Fibroblast of mammary gland (primary cell): ENCODE data around the gene MRNIP.

Experiments used
- DNase-seq: peaks from one replicate; pipeline ENCODE4 v3.0.0-alpha.2; 2010; ENCODE audit warnings: low read depth
- H3K4me3 ChIP-seq: 2 replicates; pipeline ENCODE4 v1.5.1; 2011; ENCODE audit warnings: low read depth, mild to moderate bottlenecking, low read length, moderate library complexity; ENCODE audit not compliant: control insufficient read depth
- TF ChIP-seq, protein P1 (sequence below): conservative IDR thresholded peaks from 2 replicates; pipeline ENCODE4 v1.5.1; 2011; ENCODE audit warnings: low read depth, low read length, inconsistent platforms; ENCODE audit not compliant: control insufficient read depth, insufficient read depth

Gene MRNIP

GRCh38 chr5:179867476-179867875 is 8.9 kb upstream of the MRNIP start:
- H3K4me3 ChIP-seq: no peak overlapping the region
- no peak for DNase-seq
- TF ChIP-seq, protein P1, sequence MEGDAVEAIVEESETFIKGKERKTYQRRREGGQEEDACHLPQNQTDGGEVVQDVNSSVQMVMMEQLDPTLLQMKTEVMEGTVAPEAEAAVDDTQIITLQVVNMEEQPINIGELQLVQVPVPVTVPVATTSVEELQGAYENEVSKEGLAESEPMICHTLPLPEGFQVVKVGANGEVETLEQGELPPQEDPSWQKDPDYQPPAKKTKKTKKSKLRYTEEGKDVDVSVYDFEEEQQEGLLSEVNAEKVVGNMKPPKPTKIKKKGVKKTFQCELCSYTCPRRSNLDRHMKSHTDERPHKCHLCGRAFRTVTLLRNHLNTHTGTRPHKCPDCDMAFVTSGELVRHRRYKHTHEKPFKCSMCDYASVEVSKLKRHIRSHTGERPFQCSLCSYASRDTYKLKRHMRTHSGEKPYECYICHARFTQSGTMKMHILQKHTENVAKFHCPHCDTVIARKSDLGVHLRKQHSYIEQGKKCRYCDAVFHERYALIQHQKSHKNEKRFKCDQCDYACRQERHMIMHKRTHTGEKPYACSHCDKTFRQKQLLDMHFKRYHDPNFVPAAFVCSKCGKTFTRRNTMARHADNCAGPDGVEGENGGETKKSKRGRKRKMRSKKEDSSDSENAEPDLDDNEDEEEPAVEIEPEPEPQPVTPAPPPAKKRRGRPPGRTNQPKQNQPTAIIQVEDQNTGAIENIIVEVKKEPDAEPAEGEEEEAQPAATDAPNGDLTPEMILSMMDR: no peak

- DNase-seq: no peak
- TF ChIP-seq, protein P1: no peak
- no peak overlapping the region for H3K4me3 ChIP-seq
Observed at GRCh38 chr5:179867079-179867465, 8.5 kb upstream of the MRNIP start.

DNA sequence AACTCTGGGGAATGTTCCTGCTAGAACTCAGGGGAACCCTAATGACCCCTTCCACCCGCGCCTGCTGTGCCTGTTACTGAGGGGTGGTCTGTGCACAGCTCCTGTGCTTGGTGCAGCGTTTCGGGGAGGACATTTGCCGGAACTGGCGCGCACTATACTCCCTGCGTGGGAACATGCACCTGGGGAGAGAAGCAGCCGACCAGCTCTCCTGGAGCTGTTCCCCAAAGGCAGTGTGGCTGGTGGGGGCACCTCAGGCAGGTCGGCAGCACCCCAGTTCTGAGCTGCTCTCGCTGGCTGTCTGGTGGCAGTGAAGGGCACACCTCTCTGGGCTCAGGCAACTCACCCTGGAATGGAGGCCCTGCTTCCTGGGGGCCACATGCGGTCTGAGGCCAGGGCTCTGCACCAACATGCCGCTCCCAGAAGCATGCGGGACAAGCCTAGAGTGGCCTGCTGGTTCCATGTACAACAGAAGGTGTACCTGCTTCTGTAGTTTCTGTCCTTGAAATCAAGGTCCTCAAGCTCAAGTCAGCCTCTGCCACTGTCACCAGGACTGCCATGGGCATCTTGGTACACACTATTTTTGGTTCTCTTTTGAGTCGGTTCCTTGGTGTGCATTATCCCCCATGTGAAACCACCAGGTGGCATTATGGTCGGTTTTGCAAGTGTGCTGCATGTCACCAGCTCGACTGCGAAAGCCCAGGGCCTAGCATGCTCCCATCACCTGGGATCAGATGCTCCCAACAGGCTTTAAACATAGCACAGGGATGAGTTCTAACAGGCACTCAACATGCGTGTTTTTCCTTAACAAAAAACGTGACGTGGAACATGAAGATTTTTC is 7.8 kb upstream of the MRNIP start:
- no peak overlapping the region for H3K4me3 ChIP-seq
- peak; percentile 6 for DNase-seq

GRCh38 chr5:179865491-179866240 is 7.0 kb upstream of the MRNIP start:
- H3K4me3 ChIP-seq: no peak overlapping the region
- DNase-seq: no peak
- TF ChIP-seq, protein P1: no peak

More for the DNA sequence above, 7.8 kb upstream of the MRNIP start:
- TF ChIP-seq, protein P1: no peak

DNA sequence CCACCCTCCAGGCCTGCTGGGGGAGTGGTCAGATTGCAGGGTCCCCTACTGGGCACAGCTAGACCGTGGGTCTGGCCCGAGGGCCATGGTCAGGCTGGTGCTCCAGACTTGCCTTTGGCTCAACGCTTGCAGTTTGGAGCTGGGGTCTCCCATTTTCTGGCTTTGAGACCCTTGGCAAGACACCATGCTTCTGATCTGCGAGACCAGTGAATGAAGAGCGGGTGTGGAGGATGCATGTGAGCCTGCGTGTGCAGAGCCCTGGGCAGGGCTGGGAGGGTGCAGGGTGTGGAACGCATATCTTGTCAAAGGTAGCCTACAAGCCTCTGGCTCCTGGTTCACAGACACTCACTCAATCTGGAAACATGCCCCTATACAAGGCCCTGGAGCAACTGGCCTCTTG is 6.1 kb upstream of the MRNIP start:
- no peak overlapping the region for H3K4me3 ChIP-seq
- TF ChIP-seq, protein P1: no peak
- DNase-seq: no peak

DNA sequence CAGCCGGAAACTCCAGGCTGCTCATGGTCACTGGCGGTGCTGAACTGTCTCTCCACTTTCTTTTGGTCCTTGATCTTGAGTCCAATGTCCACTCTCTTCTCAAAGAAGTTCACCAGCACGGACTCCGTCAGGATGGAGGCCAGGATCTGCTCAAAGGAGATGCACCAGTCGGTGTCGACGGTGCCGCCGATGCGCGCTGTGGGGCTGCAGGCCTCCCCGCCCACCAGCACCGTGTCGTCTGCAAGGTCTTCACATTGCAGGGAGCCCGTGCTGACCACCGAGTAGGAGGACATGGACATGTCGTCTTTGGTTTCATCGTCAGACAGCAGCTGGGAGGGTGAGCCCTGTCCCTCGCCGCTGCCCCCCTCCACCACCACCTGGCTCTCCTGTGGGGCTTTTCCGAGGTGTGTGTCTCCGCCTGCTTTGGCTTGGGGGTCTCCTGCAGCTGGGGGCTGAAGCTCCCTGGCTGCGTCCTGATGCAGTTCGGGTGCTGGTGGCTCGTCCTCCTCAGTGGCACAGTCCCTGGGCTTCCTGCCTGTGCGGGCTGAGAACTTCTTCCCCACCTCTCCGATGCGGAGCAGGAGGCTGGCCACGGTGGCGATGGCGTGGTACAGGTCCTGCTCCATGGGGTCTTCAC is 5.0 kb upstream of the MRNIP start:
- TF ChIP-seq, protein P1: no peak
- DNase-seq: no peak
- H3K4me3 ChIP-seq: no peak overlapping the region
